H7 (cell line): Measurements from ENCODE around the gene CCZ1. TPM values are rescaled to one million over a fixed set of nuclear protein-coding genes. Genes with fewer than 3 reads are reported as not detected.
"Not testable (repeated sequence)": the region's sequence is repeated elsewhere in the genome, so short reads cannot be mapped to it uniquely, and the experiment has no call there.

Experiments used
- DNase-seq: peaks from one replicate; pipeline ENCODE4 v3.0.0; 2012
- H3K27me3 ChIP-seq: 2 replicates; pipeline ENCODE4 v1.6.0; 2011; ENCODE audit warnings: mild to moderate bottlenecking, low read length; ENCODE audit not compliant: control insufficient read depth, insufficient read depth
- H3K36me3 ChIP-seq: replicated peaks from 2 replicates; pipeline ENCODE4 v1.5.1; 2011; ENCODE audit warnings: low read length; ENCODE audit not compliant: control insufficient read depth, insufficient read depth
- H3K4me3 ChIP-seq: 2 replicates; pipeline ENCODE4 v1.5.1; 2011; ENCODE audit warnings: low read depth, mild to moderate bottlenecking, control low read depth, low read length, moderate library complexity; ENCODE audit not compliant: insufficient read depth
- total RNA-seq: library from RNA; depleted of rRNA; stranded (reverse); fragments of >200 nt; shearing (Covaris generic); gene quantifications from 2 replicates; pipeline ENCODE4 v1.2.3, GENCODE V29; 2014; rRNA removed

CCZ1 gene
- total RNA-seq, 1 experiment from 2014 or later = 77.2 TPM

- not testable (repeated sequence) for H3K36me3 ChIP-seq, DNase-seq, H3K27me3 ChIP-seq, H3K4me3 ChIP-seq
These were observed 36.5 kb downstream of the CCZ1 start for GRCh38 chr7:5934945-5935450.

- not testable (repeated sequence) for H3K36me3 ChIP-seq, H3K4me3 ChIP-seq, H3K27me3 ChIP-seq, DNase-seq
These were observed 64.7 kb downstream of the CCZ1 start for GRCh38 chr7:5963205-5963604.

DNA sequence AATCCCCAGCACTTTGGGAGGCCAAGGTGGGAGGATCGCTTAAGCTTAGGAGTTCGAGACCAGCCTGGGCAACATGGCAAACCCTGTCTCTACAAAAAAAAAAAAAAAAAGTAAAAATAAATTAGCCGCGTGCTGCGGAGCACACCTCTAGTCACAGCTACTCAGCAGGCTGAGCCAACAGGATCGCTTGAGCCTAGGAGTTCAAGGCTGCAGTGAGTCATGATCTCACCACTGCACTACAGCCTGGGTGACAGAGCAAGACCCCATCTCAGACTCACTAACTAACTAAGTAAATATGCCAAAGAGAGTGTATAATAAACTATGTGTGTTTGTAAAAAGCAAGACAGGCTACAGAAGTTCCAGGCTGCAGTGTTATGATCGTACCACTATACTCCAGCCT is 65.3 kb downstream of the CCZ1 start:
- not testable (repeated sequence) for H3K36me3 ChIP-seq, H3K27me3 ChIP-seq, H3K4me3 ChIP-seq, DNase-seq

GRCh38 chr7:5970347-5970911 is 71.9 kb downstream of the CCZ1 start, which contains the start of gene RSPH10B:
TSS of gene RSPH10B (minus strand) at chr7:5970689. CDS start at chr7:5967116, 3,573 bp downstream.
- H3K27me3 ChIP-seq, DNase-seq, H3K36me3 ChIP-seq, H3K4me3 ChIP-seq: not testable (repeated sequence)

GRCh38 chr7:5973580-5973979 is 75.0 kb downstream of the CCZ1 start:
- not testable (repeated sequence) for H3K4me3 ChIP-seq, H3K27me3 ChIP-seq, DNase-seq, H3K36me3 ChIP-seq

Other genes starting within 250 kb of the CCZ1 start
- 22.3 and 27.8 TPM in 2 replicates for gene RNF216, start 117.1 kb upstream of the CCZ1 start, total RNA-seq
- gene OCM, start 17.9 kb upstream of the CCZ1 start, total RNA-seq = not detected in 2 replicates
- gene RSPH10B, start 72.0 kb downstream of the CCZ1 start, total RNA-seq = not detected in 2 replicates
- gene PMS2, start 110.3 kb downstream of the CCZ1 start, total RNA-seq = 18.5 and 19.6 TPM in 2 replicates
- gene AIMP2, start 110.5 kb downstream of the CCZ1 start, total RNA-seq = 90.9 and 100 TPM in 2 replicates
- 0.18 and 0.31 TPM in 2 replicates for gene ANKRD61, start 132.6 kb downstream of the CCZ1 start, total RNA-seq
- 94.8 and 102 TPM in 2 replicates for gene EIF2AK1, start 160.4 kb downstream of the CCZ1 start, total RNA-seq
- 9.6 and 11.4 TPM in 2 replicates for gene USP42, start 206.2 kb downstream of the CCZ1 start, total RNA-seq